NCI-H1436 treated with DMSO at 0.1 percent for 48 hours (cell line): ENCODE results near the gene SLC37A2.
"Not testable (repeated sequence)": the region's sequence is repeated elsewhere in the genome, so short reads cannot be mapped to it uniquely, and the experiment has no call there.

Experiments
- DNase-seq: peaks from one replicate; lab custom pipeline; 2025; lab: John Stamatoyannopoulos, UW

The SLC37A2 gene

GRCh38 chr11:125084761-125085231, 21.7 kb downstream of the SLC37A2 start:
- no peak for DNase-seq

- DNase-seq, result no peak
Observed at GRCh38 chr11:125085301-125086081, 22.4 kb downstream of the SLC37A2 start.

DNA sequence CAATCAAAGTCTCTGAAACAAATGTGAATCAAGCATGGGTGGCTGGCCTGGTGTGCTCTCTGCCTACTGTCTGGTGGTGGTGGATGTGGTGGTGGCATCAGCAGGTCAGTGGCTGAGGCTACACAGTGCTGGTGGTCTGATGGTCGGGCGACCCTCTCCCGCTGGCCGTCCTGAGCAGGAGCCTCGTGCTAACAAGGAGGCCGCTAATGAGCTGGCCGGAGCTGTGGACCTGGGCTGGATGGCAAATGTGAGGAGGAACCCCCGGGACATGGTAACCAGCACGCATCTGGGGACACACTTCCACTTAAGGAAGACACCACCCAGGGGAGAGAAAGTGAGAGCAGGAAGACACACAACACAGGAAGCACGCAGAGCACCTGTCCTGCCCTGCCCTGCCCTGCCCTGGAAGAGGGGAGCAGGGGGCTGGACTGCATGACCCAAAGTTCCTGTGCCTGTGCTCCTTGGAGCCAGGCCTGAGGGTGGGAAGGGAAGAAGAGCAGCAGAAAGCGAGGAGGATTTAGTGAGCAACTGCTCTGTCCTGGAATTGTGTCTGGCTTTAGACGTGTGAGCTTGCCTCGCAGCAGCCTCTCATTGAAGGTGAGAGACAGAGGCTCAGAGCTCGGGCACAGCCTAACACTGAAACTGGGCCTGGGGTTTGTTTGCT, 23.7 kb downstream of the SLC37A2 start:
- DNase-seq, result no peak

DNA sequence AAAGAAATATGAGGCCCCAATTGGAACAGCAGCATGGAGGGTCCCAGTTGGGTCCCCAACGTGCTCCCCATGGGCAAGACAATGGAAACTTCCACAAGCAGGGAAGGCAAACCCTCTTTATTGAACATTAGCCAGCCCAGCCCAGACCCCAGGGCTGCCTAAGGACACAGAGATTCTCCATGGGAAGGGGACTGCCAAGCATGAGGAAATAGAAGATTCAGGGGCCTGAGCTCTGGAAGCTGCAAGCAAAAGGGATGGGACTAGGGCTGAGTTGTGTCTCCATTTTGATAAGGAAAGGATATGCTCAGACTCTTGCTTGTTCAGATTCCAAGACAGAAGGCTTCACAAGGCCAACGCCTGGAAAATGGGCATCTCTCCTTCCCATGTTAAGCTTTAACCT, 25.0 kb downstream of the SLC37A2 start:
- no peak for DNase-seq

GRCh38 chr11:125088576-125089455, 25.7 kb downstream of the SLC37A2 start:
- no peak for DNase-seq

GRCh38 chr11:125089481-125089880, 26.4 kb downstream of the SLC37A2 start:
- not testable (repeated sequence) for DNase-seq

DNA sequence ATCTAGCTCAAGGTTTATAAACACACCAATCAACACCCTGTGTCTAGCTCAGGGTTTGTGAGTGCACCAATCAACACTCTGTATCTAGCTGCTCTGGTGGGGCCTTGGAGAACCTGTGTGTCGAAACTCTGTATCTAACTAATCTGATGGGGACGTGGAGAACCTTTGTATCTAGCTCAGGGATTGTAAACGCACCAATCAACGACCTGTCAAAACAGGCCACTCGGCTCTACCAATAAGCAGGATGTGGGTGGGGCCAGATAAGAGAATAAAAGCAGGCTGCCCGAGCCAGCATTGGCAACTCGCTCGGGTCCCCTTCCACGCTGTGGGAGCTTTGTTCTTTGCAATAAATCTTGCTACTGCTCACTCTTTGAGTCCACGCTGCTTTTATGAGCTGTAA, 27.0 kb downstream of the SLC37A2 start:
- not testable (repeated sequence) for DNase-seq

DNA sequence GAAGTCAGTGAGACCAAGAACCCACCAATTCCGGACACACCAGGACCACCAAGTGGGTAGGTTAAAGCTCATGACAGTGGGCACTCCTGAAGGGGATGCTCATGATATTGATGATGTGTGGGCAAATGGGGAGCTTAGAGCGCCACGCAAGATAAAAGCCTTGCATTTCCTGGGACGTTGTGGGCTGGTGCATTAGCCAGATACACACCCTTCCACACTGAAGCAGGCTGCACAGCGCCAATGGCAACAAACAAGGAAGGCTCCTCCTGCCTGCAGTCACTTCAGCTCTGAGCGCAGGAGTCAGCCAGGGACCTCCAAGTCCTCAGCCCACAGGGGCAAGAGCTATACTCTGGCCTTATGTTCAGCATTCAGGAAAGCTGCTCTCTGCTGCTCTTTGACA, 27.7 kb downstream of the SLC37A2 start:
- DNase-seq, result no peak

DNA sequence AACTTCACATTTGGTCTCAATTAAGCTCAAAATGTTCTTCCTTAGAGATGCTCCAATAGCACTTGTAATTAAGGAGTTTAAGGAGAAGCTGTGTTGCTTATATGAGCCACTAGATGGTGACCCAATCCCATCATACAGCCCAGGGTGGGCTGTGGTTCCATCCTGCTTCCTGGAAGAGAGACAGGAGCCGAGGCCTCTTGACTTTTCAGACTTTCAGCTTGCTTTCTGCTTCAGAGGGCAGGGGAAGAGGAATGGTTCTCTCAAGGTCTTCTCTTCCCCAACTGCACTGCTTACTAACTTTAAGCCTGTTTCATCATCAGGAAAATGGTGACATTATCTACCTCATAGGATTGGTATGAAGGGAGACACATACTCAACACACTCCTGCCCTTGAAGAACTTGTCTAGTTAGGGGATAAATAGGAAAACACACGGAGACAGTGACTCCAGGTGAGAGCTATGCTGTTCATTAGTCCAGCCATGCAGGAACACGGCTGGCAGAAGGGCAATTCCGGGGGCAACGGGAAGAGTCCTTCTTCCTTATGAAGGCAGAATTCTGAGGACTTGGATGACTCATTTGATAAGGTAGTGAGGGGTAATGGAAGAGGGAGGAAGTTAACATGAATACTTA, 28.3 kb downstream of the SLC37A2 start:
- DNase-seq, result no peak

- DNase-seq, result no peak
Observed at GRCh38 chr11:125091877-125092664, 29.0 kb downstream of the SLC37A2 start.

DNA sequence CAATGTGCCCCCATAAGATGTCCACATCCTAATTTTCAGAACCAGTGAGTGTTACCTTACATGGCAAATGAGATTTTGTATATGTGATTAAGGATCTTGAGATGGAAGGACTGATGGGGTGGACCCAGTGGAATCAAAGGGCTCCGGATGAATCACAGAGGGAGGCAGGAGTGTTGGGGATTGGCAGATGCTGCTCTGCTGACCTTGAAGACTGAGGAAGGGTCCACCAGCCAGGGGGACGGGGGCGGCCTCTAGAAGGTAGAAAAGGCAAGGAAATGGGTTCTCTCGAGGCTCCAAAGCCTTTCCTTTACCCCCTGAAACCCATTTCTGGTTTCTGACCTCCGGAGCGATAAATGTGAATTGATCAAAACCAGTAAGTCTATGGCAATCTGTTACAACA, 29.6 kb downstream of the SLC37A2 start:
- DNase-seq, result no peak

- DNase-seq, result no peak
Observed at GRCh38 chr11:125093502-125093901, 30.4 kb downstream of the SLC37A2 start.

- no peak for DNase-seq
Observed at GRCh38 chr11:125094731-125095130, 31.6 kb downstream of the SLC37A2 start.

DNA sequence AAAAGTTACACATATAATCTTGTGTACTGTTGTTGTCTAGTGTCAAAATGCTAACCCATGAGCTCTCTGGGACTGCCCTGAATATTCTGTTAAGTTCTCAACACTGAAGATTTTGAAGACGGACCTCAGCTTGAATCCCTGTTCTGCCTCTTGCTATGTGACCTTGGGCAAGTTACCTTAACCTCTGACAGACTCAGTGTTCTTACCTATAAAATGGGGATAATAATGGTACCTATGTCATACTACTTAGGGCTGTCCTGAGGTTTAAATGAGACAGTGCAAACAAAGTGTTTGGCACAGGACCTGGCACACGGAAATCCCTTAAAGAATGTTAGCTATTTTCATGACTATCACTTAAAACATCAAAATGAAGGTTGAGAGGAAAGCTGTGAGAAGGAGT, 37.0 kb downstream of the SLC37A2 start:
- no peak for DNase-seq

DNA sequence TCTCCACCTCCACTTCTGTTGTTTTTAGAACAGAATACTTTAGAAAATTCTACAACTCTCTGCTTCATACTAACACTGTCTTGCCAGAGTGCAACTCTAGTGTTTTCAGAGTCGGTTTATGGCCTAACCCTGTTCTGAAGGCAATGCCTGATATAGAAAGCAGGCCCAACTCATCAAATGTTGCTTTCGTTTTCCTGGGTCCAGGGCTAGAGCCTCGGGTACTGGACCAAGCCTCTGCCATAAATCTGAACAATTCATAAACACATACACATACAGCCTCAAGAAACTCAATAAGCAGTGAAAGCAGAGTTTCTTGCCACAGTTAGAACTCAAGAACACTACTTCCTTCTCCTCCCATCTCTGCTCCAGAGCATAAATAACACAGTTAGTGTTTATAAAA, 38.5 kb downstream of the SLC37A2 start:
- DNase-seq, result no peak

GRCh38 chr11:125102025-125102424, 38.9 kb downstream of the SLC37A2 start:
- DNase-seq, result no peak

DNA sequence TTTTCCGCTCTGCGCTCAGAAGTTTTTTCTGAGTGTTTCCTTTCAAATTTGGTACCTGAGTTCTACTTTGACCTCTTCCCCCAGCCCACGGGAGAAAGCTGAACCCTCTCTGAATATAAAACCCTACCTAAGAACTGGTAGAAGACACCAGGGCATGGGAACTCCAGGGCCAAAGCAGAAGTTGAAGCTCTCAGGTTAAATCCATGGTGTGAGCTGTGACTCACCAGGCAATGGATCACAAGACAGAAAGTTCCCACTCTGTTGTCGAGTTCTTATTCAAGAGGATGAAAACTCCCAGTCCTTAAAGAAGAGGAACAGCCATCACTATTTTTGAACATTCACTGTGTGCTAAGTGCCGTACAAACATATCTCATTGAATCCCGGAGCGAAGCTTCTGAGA, 39.4 kb downstream of the SLC37A2 start:
- no peak for DNase-seq

- DNase-seq, result no peak
Observed at GRCh38 chr11:125105926-125106325, 42.8 kb downstream of the SLC37A2 start.

DNA sequence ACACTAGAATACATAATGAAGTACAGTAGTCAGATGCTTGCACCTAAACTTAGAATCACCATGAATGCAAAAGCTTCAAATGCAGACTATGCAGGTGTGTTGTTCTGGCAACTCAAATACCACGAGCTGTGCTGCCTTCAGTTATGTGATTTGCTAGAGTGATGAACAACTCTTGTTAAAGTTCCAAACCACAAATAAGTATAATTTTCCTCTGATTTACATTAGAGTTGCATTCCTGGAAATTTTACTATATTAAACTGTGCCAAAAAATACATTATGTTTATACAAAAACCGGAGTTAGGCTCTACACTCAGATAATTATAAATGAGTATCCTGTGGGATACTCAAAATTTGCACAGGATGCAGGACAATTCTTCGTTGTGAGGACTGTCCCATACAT, 45.4 kb downstream of the SLC37A2 start:
- no peak for DNase-seq

GRCh38 chr11:125110506-125110905, 47.4 kb downstream of the SLC37A2 start:
- DNase-seq, result no peak

GRCh38 chr11:125111001-125111342, 47.9 kb downstream of the SLC37A2 start:
- DNase-seq, result no peak
